Measurements from ENCODE around the gene GMDS. TPM values are rescaled to one million over a fixed set of nuclear protein-coding genes. Genes with fewer than 3 reads are reported as not detected.
A peak's percentile ranks its signal among the peaks of the same experiment; 100 is the strongest.

GMDS gene
- total RNA-seq, 4 donors from 2014 or later: 8.7 to 23.1 (median 18.4) TPM

DNA sequence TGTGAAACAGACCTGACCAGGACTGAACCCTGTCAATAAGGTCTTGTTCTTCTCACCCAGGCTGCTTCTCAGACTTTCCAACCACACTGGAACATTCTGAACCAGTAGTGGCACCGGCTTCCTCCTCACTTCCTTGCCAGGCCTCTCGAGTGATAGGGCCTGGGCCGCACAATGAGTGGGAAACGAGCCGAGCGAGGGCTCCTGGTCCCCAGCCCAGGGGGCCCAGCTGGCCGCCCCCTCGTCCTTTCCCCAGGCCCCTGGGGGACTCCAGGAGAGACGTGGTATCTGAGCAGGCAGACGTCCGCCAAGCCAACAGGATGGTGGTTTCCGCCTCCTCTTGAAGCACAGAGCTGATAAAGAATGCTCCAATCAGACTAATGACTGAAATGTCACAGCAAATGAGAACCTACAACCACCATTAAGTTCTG, 117.9 kb downstream of the GMDS start:
- peak; percentile 42 to 88 for DNase-seq (ENCODE audit: low spot score in 2 of 2)
- TF ChIP-seq CTCF (IDR thresholded peaks at IDR 0.05) (no peak), POLR2A (IDR thresholded peaks at IDR 0.05) (no peak)
- 56 to 90% methylated on average over 12 of the region's 12 CpGs for WGBS, 2 donors
- H3K4me3 ChIP-seq (ENCODE audit: low read depth, poor library complexity, severe bottlenecking): no peak overlapping the region
- intact Hi-C loops (cut with DNase I; ENCODE audit: low total_unique reads): no loop called here

DNA sequence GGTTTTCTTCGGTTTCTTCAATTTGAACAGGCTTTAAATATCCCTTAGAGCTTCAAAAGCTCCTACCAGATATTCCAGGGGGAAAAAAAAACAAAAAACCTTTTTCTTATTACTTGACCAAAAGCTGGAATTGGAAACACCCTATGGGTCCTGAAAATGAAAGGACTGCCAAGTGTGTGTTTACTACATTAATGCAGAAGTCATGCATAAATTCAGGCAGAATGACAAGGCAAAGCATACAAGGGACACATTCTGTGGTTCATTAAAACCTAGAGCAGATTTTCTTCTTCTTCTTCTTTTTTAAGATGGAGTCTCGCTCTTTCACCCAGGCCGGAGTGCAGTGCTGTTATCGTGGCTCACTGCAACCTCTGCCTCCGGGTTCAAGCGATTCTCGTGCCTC, 119.1 kb downstream of the GMDS start:
- no peak overlapping the region for H3K4me3 ChIP-seq (ENCODE audit: low read depth, poor library complexity, severe bottlenecking)
- 90 to 91% methylated on average over 7 of the region's 7 CpGs for WGBS, 2 donors
- TF ChIP-seq POLR2A (IDR thresholded peaks at IDR 0.05) (no peak), CTCF (IDR thresholded peaks at IDR 0.05) (no peak)
- intact Hi-C loops (cut with DNase I; ENCODE audit: low total_unique reads): no loop called here
- DNase-seq (ENCODE audit: low spot score in 2 of 2): no peak

DNA sequence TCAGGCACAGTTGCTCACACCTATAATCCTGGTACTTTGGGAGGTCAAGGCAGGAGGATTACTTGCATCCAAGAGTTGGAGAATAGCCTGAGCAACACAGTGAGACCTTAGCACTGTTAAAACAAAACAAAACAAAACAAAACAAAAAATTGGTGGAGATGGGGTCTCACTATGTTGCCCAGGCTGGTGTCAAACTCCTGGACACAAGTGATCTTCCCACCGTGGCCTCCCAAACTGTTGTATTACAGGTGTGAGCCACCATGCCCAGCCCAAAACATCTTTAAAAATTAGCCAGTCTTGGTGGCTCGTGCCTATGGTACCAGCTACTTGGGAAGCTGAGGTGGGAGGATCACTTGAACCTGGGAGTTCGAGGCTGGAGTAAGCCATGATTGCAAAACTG, 120.2 kb downstream of the GMDS start:
- H3K4me3 ChIP-seq (ENCODE audit: low read depth, poor library complexity, severe bottlenecking): no peak overlapping the region
- intact Hi-C loops (cut with DNase I; ENCODE audit: low total_unique reads): no loop called here
- no peak for DNase-seq (ENCODE audit: low spot score in 2 of 2)
- TF ChIP-seq CTCF (IDR thresholded peaks at IDR 0.05): no peak
- TF ChIP-seq POLR2A (IDR thresholded peaks at IDR 0.05): no peak
- WGBS, 2 donors: 88 to 90% methylated on average over 3 of the region's 3 CpGs

DNA sequence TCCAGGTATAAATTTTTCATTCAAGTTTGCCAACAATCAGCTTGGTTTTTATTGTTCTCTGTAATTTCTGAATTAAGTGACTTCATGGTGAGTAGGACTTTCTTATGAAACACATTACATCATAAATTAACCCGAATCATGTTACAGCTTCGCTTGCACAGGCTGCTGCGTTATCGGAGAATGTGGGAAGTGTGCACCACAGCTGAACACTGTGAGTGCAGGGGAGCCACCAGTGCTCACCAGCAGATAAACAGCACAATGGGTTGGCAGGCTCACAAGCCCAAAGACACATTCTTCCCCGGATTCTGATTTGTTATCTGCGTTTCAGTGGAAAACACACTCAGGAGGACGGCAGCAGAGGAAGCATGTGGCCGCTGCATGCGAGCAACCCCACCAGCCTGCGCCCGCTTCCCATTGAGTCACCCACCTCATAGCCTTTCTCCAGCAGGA, 121.1 kb downstream of the GMDS start:
- TF ChIP-seq CTCF (IDR thresholded peaks at IDR 0.05): no peak
- TF ChIP-seq POLR2A (IDR thresholded peaks at IDR 0.05): no peak
- 77 to 84% methylated on average over 11 of the region's 11 CpGs for WGBS, 2 donors
- DNase-seq (ENCODE audit: low spot score in 2 of 2): no peak
- H3K4me3 ChIP-seq (ENCODE audit: low read depth, poor library complexity, severe bottlenecking): no peak overlapping the region
- intact Hi-C loops (cut with DNase I; ENCODE audit: low total_unique reads): no loop called here

DNA sequence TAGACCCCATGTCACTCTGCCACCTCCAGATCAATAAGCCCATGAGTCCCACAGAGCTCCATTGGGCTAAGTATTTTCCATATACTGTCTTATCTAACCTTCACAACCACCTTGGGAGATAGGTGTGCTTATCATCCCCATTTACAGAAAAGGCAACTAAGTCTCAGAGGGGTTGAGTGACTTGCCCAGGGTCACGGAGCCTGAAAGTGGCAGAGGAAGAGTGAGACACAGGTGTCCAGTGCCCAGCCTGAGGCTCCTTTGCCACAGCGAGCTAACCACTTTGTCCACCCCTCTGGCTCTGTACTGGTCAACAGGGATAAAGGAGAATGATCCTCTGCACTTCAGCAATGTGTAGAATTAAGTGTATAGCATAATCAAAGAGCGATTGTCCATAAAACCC, 124.5 kb downstream of the GMDS start:
- intact Hi-C loops (cut with DNase I; ENCODE audit: low total_unique reads): no loop called here
- no peak for TF ChIP-seq POLR2A (IDR thresholded peaks at IDR 0.05)
- TF ChIP-seq CTCF (IDR thresholded peaks at IDR 0.05): no peak
- H3K4me3 ChIP-seq (ENCODE audit: low read depth, poor library complexity, severe bottlenecking): no peak overlapping the region
- WGBS, 2 donors: 92 to 98% methylated on average over 3 of the region's 3 CpGs
- no peak for DNase-seq (ENCODE audit: low spot score in 2 of 2)

GRCh38 chr6:2119275-2119674, 126.1 kb downstream of the GMDS start:
- no peak for DNase-seq (ENCODE audit: low spot score in 2 of 2)
- WGBS, 2 donors: 90 to 100% methylated on average over 1 of the region's 1 CpG
- TF ChIP-seq POLR2A (IDR thresholded peaks at IDR 0.05) (no peak), CTCF (IDR thresholded peaks at IDR 0.05) (no peak)
- no peak overlapping the region for H3K4me3 ChIP-seq (ENCODE audit: low read depth, poor library complexity, severe bottlenecking)
- intact Hi-C loops (cut with DNase I; ENCODE audit: low total_unique reads): no loop called here
